Measurements from ENCODE around the gene SPTSSB.

Gene SPTSSB

DNA sequence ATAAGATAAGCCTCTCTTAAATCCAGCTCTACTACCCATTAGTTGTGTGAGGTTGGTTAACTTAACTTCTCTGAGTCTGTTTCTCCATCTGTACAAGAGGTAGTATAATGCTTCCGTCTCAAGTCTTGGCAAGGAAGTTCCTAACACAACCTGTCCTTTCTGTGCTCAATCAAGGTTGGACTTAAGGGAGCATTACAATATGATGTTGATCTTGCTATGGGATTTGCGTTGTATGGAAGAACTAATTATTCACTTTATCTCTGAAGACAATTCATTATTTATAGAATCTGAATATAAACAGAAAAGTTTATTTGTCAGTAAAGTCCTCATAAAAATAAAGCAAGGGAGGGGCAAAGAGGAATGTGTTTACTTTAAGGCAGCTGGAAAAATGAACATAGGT lies 18.9 kb upstream of the SPTSSB start:
- no peak for DNase-seq (ENCODE audit: low spot score)

DNA sequence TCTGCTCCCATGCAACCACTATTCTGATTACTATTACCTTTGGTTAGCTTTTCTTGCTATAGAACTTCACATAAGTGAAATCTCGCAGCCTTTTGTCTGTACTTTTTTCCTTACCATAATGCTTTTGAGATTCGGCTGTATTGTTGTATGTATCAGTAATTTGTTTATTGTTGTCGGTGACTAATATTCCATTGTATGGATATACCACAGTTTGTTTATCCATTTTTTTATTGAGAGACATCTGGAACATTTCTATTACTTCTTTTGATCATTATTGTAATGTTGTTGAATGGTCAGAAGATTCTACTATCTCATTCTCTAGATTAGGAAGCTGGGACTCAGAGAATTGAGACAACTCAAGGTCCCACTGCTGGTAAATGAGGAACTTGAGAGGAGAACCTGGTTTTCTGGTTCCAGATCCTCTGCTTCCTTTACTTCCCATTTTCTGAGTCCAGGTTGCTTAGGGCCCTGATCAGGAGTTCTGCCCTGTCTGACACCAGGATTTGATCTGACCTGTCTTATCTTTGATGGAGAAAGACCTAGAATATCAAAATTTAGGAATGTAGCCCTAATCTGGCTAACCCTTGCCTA lies 18.2 kb upstream of the SPTSSB start:
- no peak for DNase-seq (ENCODE audit: low spot score)

DNA sequence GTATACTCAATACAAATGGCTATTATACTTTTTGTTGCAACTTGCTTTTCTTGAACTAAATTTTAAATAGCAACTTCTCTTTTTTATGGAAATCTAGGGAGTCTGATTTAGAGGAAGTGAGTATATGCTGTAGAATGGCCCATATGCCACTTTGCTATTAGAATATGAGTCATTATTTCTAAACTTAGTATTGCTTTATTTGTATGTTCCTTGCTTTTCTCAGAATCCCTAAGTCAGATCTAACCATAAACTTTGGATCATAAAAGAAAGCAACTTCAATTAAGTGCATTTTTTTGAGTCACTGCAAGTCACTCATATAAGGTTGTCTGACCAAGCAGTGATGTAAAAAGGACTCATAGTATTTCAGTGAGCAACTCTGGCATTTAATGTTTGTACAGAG lies 17.5 kb upstream of the SPTSSB start:
- no peak for DNase-seq (ENCODE audit: low spot score)

GRCh38 chr3:161386991-161387770 lies 15.9 kb upstream of the SPTSSB start:
- DNase-seq (ENCODE audit: low spot score): no peak

DNA sequence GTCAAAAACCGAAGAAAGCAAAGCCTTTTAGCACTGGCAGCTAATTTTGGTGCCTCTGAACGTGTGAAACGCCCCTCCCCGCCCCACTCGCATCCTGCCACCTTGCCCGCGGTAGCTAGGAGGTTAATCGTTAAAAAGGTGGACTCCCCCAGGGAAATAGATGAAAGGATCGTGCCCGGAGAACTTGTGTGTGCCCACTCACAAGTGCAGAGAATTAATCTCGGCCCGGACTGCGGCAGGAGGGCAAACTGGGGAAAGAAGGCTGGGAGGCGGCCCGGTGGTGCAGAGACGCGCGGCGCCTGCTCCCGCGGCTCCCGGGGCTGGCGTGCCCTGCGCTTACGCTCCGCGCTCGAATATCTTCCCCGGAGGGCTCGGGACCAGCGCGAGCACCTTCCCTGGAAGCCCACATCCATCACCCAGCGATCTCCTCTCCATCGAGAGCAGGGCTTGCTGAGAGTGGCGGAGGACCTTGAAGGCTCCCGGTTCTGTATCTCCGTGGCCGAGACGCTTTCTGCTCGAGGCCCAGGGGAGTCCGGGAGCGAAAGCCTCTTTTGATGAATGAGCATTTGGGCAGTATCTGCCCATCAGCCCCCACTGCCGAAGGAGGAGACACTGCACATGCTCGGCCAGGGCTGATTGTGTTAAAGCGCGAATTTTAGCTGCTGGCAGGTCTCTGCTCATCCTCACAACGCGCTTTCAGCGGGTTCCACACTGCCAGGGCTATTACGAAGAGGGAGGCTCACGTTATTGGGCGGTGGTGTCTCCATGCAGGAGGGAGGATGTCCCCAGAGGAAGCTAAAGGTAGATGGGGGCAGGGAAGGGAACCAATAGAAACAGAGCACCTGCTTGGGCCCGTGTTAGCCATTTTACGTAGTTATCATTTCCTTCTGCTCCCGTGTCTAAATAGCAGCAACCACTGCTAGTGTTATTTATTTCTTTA lies 1.3 kb upstream of the SPTSSB start:
- DNase-seq (ENCODE audit: low spot score): peak; percentile 6

GRCh38 chr3:161369531-161369930 lies 1.8 kb downstream of the SPTSSB start:
- DNase-seq (ENCODE audit: low spot score): no peak

DNA sequence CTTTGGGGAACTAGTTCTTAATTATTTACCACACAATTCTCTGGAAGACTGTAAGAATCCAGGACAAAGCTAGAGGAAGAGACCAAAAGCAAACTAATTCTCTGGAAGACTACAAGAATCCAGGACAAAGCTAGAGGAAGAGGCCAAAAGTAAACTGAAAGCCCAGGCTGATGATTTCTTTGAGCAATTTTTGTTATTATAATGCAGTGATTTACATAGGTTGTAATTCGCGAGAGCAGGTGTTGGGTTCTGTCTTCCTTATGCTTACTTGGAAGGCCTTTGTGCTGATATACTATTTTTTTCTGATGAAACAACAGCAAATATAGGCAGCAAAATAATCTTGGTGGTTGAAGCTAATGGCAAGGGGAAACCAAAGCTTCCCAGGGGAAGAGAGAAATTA lies 5.2 kb downstream of the SPTSSB start:
- no peak for DNase-seq (ENCODE audit: low spot score)

DNA sequence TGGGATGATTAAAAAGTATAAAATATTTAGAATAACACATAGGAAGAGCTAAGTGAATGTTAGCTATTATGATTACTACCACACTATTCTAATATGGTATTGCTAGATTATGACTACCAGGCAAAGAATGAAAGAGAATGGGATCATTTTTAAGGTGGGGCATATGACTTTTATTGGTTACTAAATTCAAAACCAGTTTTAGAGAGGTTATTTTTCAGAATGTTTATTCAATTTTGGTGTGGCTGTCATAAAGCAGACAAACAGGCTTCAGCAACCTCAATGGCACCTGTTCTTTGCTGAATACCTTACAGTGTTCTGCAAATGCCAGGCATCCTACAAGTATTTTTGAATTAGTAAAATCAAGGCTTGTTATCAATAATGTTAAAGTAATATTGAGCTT lies 12.8 kb downstream of the SPTSSB start:
- no peak for DNase-seq (ENCODE audit: low spot score)

- no peak for DNase-seq (ENCODE audit: low spot score)
These were observed 15.0 kb downstream of the SPTSSB start for GRCh38 chr3:161356287-161356686.

DNA sequence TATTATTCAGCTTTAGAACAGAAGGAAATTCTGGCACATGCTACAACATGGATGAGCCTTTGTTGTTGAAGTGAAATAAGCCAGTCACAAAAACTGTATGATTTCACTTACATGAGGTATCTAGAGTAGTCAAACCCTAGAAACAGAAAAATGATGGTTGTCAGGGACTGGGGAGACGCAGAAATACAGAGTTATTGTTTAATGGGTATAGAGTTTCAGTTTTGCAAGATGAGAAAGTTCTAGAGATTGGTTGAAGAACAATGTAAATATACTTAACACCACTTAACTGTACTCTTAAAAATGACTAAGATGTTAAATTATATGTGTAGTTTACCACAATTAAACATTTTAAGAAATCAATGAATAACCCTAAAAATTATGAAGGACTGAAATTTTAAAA lies 15.8 kb downstream of the SPTSSB start:
- DNase-seq (ENCODE audit: low spot score): no peak

DNA sequence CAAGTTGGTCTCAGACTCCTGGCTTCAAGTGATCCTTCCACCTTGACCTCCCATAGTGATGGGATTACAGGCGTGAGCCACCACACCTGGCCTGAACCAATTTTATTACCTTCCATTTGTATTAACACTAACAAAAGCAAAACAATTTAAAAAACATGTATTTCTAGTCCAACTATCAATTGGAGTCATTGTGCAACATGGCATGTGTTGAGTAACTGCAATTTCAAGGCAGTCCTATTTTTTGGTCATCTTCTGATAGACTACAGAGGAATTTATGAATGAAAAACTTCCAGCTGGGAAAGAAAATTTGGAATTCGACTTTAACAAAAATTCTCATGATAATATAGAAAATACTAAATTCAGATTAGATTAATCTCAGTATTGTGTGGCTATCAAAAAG lies 16.8 kb downstream of the SPTSSB start:
- DNase-seq (ENCODE audit: low spot score): no peak

DNA sequence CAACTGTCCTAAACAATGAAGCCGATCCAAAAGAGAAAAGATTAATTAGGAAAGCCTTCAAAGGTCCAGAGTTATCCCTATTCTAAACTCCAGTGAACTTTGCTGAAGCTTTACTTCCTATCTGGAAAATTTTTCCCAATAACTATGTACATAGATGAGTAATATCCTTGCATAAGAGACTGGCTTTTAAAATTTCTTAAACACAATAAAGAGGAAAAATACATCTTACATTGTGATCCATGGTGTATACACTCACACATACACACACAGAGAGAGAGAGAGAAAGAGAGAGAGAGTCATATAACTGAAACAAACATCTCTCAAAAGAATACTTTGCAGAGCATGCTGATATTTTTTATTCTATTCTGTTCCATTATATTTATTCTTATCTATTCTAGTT lies 20.0 kb downstream of the SPTSSB start:
- DNase-seq (ENCODE audit: low spot score): no peak

- no peak for DNase-seq (ENCODE audit: low spot score)
These were observed 20.4 kb downstream of the SPTSSB start for GRCh38 chr3:161350916-161351315.

GRCh38 chr3:161349529-161350312 lies 21.6 kb downstream of the SPTSSB start:
- DNase-seq (ENCODE audit: low spot score): peak; percentile 84

GRCh38 chr3:161348796-161349400 lies 22.4 kb downstream of the SPTSSB start:
- DNase-seq (ENCODE audit: low spot score): peak; percentile 22

DNA sequence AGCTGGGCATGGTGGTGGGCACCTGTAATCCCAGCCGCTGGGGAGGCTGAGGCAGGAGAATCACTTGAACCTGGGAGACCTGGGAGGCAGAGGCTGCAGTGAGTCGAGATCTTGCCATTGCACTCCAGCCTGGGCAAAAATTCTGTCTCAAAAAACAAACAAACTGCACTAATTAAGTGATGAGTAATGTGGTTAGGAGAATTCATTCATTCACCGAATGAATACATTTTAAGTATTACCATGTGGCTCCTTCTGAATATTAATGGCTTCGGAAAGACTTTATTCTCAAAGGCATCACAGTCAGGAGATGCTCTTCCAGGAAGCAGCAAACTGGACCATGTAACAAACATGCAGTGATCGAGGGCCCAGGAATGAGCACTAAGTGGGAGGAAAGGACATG lies 23.6 kb downstream of the SPTSSB start:
- DNase-seq (ENCODE audit: low spot score): no peak

GRCh38 chr3:161345023-161345422 lies 26.3 kb downstream of the SPTSSB start:
- no peak for DNase-seq (ENCODE audit: low spot score)

DNA sequence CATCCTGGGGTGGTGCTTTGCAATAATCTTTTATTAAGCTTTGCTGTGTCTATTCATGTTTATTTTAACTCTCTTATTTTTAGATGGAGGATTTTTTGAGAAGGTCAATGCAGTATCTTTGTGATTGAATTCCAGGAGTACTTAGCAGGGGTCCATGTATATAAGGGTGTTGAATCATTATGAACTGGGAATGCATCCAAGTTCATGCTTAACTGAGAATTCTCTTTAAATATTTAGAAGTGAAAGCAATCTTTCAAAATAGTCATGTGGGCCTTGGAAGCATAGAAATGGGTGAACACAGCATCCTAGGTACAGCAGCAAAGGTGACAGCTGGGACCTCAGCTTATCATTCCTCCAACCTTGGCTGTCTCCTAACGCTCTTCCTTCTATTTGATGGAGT lies 27.3 kb downstream of the SPTSSB start:
- DNase-seq (ENCODE audit: low spot score): peak; percentile 9

DNA sequence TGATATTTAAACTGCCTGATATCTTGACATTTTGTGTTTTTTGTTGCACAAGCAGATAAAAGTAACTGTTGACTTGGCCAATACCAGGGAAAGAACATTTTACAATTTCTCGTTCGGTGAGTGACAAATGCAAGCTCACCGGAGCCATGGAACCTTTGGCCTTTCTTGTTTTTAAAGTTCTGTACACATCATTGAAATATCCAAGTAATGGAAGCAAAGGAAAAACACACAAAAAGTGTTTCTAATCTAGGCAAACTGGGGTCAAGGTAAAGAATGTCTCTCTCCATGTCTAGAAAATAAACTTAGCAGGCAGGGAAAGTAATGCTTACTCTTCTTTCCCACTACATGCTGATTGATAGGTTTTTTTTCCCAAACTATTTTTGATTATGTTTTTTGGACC lies 27.8 kb downstream of the SPTSSB start:
- no peak for DNase-seq (ENCODE audit: low spot score)

- DNase-seq (ENCODE audit: low spot score): no peak
These were observed 28.7 kb downstream of the SPTSSB start for GRCh38 chr3:161342629-161343028.

Measured in kidney tubule cell (primary cell).